Astrocyte (in vitro differentiated cells and primary cell): ENCODE results near the gene CHL1.
"Not testable (repeated sequence)": the region's sequence is repeated elsewhere in the genome, so short reads cannot be mapped to it uniquely, and the experiment has no call there.

Experiments used
- EZH2 ChIP-seq: IDR thresholded peaks from 2 replicates; pipeline ENCODE4 v1.6.1; 2012; ENCODE audit warnings: mild to moderate bottlenecking, low read length, inconsistent platforms; ENCODE audit not compliant: insufficient read depth
- TF ChIP-seq, protein P1 (sequence below): IDR thresholded peaks from 2 replicates; pipeline ENCODE4 v1.5.1; 2011; ENCODE audit warnings: low read depth, mild to moderate bottlenecking, inconsistent platforms, low read length, moderate library complexity; ENCODE audit not compliant: insufficient read depth

DNA sequence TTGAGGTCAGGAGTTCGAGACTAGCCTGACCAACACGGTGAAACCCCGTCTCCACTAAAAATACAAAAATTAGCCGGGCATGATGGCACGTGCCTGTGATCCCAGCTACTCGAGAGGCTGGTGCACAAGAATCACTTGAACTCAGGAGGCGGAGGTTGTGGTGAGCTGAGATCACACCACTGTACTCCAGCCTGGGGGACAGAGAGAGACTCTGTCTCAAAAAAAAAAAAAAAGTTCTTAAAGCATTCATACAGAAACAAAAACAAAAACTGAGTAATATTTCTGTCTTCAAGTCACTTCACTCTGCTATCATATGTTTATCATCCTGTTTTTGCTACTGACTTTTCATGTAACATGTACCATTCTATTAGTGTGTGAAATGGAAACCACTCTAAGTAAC is 169.7 kb downstream of the CHL1 start:
- TF ChIP-seq, protein P1, sequence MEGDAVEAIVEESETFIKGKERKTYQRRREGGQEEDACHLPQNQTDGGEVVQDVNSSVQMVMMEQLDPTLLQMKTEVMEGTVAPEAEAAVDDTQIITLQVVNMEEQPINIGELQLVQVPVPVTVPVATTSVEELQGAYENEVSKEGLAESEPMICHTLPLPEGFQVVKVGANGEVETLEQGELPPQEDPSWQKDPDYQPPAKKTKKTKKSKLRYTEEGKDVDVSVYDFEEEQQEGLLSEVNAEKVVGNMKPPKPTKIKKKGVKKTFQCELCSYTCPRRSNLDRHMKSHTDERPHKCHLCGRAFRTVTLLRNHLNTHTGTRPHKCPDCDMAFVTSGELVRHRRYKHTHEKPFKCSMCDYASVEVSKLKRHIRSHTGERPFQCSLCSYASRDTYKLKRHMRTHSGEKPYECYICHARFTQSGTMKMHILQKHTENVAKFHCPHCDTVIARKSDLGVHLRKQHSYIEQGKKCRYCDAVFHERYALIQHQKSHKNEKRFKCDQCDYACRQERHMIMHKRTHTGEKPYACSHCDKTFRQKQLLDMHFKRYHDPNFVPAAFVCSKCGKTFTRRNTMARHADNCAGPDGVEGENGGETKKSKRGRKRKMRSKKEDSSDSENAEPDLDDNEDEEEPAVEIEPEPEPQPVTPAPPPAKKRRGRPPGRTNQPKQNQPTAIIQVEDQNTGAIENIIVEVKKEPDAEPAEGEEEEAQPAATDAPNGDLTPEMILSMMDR = not testable (repeated sequence)
- not testable (repeated sequence) for TF ChIP-seq EZH2
